Measurements from ENCODE around the gene TIMP2. TPM values are rescaled to one million over a fixed set of nuclear protein-coding genes. Genes with fewer than 3 reads are reported as not detected.

Gene TIMP2
- total RNA-seq: 99.7 and 129 TPM in 2 replicates

GRCh38 chr17:78925234-78925633, at the start of gene TIMP2:
Gene TIMP2 (minus strand): TSS chr17:78925387. CDS start chr17:78925088, 299 bp downstream.

GRCh38 chr17:78903101-78903779, 21.9 kb downstream of the TIMP2 start, which contains the start of gene CEP295NL:
Gene CEP295NL (minus strand): TSS chr17:78903201. CDS start chr17:78901828, 1,373 bp downstream.

GRCh38 chr17:78840780-78841611, 84.2 kb downstream of the TIMP2 start, which contains the start of gene USP36:
Gene USP36 (minus strand): TSS chr17:78840814. CDS start chr17:78836363, 4,451 bp downstream.

Other genes with a start within 250 kb of the TIMP2 start
- gene CYTH1, start 143.1 kb downstream of the TIMP2 start, total RNA-seq: 9.9 and 11.9 TPM in 2 replicates
- 29.8 and 43.6 TPM in 2 replicates for gene USP36, start 84.6 kb downstream of the TIMP2 start, total RNA-seq
- 2.9 and 3.7 TPM in 2 replicates for gene CEP295NL, start 22.2 kb downstream of the TIMP2 start, total RNA-seq
- gene LGALS3BP, start 54.5 kb upstream of the TIMP2 start, total RNA-seq: 211 and 369 TPM in 2 replicates
- gene CANT1, start 84.4 kb upstream of the TIMP2 start, total RNA-seq: 55.5 and 67.2 TPM in 2 replicates
- 27.2 and 40.8 TPM in 2 replicates for gene C1QTNF1, start 98.8 kb upstream of the TIMP2 start, total RNA-seq
- 7.7 and 12.5 TPM in 2 replicates for gene ENGASE, start 149.4 kb upstream of the TIMP2 start, total RNA-seq

All from subcutaneous preadipocyte (primary cell).